Uterus (tissue), 4 donors: ENCODE measurements around the gene NCAM1. TPM values are rescaled to one million over a fixed set of nuclear protein-coding genes. Genes with fewer than 3 reads are reported as not detected.

ENCODE experiments used
- DNase-seq, 2 donors: peaks; one replicate each; pipeline ENCODE4 v3.0.0-alpha.2; 2019 to 2020
- H3K27ac ChIP-seq, 2 donors: fragments of 200-600 bp; sonication (generic); 1 replicate in 1 of 2; 2 replicates in 1 of 2; pipeline ENCODE4 v1.5.1; 2016 to 2018
- H3K27me3 ChIP-seq, 2 donors: fragments of 200-600 bp; sonication (generic); one replicate each; pipeline ENCODE4 v1.5.1; 2018 to 2019; ENCODE audit warnings: control low read depth in 1 of 2
- H3K36me3 ChIP-seq, 2 donors: fragments of 200-600 bp; sonication (generic); one replicate each; pipeline ENCODE4 v1.5.1; 2019; ENCODE audit warnings: control low read depth in 1 of 2
- H3K4me1 ChIP-seq, 2 donors: fragments of 200-600 bp; sonication (generic); one replicate each; pipeline ENCODE4 v1.5.1; 2018 to 2019; ENCODE audit warnings: control low read depth in 1 of 2
- H3K4me3 ChIP-seq, 2 donors: fragments of 200-600 bp; sonication (generic); 1 replicate in 1 of 2; 2 replicates in 1 of 2; pipeline ENCODE4 v1.5.1; 2018 to 2019; ENCODE audit warnings: mild to moderate bottlenecking in 1 of 2
- H3K9me3 ChIP-seq, 2 donors: fragments of 200-600 bp; sonication (generic); one replicate each; pipeline ENCODE4 v1.5.1; 2019; ENCODE audit warnings: control low read depth in 1 of 2
- POLR2A ChIP-seq, 2 donors: fragments of 450-650 bp; IDR thresholded peaks; one replicate each; pipeline ENCODE4 v1.6.1; 2016; ENCODE audit warnings: antibody characterized with exemption in 2 of 2, mild to moderate bottlenecking in 1 of 2, moderate library complexity in 1 of 2
- intact Hi-C: fragments of 100-400 bp; cut with DNase I; formaldehyde crosslinking; loops from one replicate; pipeline ENCODE4 v1.15.1; 2023; ENCODE audit warnings: low total_unique reads
- total RNA-seq, 4 donors: library from RNA; depleted of rRNA in 3 of 4; stranded (reverse); fragments of >200 nt in 3 of 4; gene quantifications; one replicate each; pipeline versions ENCODE4 v1.1.0 to v1.2.4, GENCODE V29; 2014 to 2023
- TF ChIP-seq, protein P1 (sequence below), 4 experiments: fragments of 200-600 bp in 2 of 4; fragments of 450-650 bp in 2 of 4; sonication (generic) in 2 of 4; IDR thresholded peaks; one replicate each; pipeline ENCODE4 v1.5.1; 2016 to 2019; ENCODE audit warnings: antibody characterized with exemption in 4 of 4, mild to moderate bottlenecking in 2 of 4, moderate library complexity in 1 of 4
- donor health status: DM: yes; HTN: yes; CAD: no.

Gene NCAM1
- total RNA-seq, 4 donors from 2014 or later = 54.4 to 210 (median 171) TPM

DNA sequence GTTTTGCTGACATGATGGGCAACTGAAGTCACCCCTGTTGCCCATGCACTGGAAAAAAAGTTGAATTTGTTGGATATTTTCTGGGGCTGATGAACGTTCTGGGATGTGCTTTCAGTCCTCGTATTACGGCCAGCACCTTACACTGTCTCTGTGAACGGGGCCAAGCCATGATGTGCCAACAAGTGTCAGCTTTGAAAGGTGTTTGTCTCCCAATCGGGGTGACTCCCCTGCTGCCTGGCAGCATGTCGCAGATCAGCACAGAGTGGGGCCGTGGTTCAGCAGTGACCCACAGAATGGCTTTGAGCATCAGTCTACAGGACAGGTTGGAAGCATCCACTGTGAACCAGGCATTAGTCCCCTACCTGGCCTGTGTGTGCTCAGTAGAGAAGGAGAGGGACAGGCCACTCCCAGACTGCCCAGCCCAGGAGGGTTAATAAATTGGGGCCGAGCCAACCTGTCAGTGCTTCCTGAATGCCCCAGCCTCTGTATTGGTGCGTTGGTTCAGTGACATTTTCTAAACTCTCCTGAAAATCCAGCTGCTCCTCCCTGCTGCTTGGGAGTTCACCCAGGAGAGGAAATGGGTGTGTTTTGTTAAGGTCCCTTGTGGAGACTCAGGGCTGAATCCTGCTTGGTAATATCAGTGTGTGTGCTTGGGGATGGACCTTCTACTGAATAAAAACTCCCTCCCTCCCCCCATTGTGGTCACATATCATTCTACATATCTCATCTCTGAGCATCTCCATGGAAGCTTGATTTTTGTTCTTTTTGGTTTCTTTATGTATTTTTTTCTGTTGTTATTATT, 302.4 kb downstream of the NCAM1 start:
- Histone ChIP-seq H3K4me1 (no peaks in the 10 kb centered on the region), H3K9me3 (no peaks in the 10 kb centered on the region), H3K4me3 (no peak overlapping the region), H3K27ac (no peak overlapping the region), H3K36me3 (no peaks in the 10 kb centered on the region), H3K27me3 (no peaks in the 10 kb centered on the region)
- TF ChIP-seq, protein P1, sequence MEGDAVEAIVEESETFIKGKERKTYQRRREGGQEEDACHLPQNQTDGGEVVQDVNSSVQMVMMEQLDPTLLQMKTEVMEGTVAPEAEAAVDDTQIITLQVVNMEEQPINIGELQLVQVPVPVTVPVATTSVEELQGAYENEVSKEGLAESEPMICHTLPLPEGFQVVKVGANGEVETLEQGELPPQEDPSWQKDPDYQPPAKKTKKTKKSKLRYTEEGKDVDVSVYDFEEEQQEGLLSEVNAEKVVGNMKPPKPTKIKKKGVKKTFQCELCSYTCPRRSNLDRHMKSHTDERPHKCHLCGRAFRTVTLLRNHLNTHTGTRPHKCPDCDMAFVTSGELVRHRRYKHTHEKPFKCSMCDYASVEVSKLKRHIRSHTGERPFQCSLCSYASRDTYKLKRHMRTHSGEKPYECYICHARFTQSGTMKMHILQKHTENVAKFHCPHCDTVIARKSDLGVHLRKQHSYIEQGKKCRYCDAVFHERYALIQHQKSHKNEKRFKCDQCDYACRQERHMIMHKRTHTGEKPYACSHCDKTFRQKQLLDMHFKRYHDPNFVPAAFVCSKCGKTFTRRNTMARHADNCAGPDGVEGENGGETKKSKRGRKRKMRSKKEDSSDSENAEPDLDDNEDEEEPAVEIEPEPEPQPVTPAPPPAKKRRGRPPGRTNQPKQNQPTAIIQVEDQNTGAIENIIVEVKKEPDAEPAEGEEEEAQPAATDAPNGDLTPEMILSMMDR (IDR thresholded peaks at IDR 0.05) = no peak
- no peak for TF ChIP-seq POLR2A (IDR thresholded peaks at IDR 0.05)
- no peak for DNase-seq
- intact Hi-C loops = no loop called here

DNA sequence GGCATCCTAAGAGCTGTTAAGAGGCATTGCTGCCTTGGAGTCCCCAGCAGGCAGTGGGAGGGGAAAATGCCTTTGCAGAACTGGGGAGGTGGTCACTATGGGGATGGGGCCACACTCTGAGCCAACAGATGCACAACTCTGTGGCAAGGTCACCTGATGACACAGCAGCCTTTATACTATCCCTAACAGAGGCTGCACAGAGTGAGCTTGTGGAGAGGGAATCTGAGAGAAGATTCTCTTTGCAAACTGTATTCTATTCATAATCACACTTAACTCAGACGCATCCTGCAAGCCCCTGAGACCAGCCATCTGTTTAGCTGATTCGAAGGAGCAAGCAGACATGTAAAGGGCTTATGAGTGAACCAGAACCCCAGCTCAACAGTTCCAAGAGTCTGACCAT, 304.1 kb downstream of the NCAM1 start:
- H3K4me1 ChIP-seq = no peaks in the 10 kb centered on the region
- intact Hi-C loops = no loop called here
- H3K4me3 ChIP-seq = no peak overlapping the region
- no peak for DNase-seq
- no peak overlapping the region for H3K27ac ChIP-seq
- H3K36me3 ChIP-seq = no peaks in the 10 kb centered on the region
- TF ChIP-seq, protein P1 (IDR thresholded peaks at IDR 0.05) = no peak
- no peak for TF ChIP-seq POLR2A (IDR thresholded peaks at IDR 0.05)
- no peaks in the 10 kb centered on the region for H3K27me3 ChIP-seq
- no peaks in the 10 kb centered on the region for H3K9me3 ChIP-seq

DNA sequence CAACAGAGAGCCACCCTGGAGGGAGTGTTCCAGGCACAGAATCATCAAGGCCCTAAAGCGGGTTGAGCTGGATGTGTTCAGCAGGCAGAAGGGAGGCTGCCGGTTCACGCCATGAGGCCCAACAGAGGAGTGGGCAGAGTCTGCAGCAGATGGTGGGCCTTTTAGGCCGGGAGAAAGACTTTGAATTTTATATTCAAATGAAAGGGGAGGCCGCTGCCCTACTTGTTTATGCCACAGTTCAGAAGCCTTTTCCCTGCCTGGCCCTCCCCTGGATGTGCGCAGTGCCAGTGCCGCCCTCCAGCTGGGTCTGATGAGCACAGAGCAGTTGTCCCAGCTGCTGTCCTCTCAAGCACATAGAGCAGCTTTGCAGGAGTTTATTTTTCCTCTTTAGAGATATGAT, 306.3 kb downstream of the NCAM1 start:
- no peak for DNase-seq
- intact Hi-C loops = no loop called here
- H3K36me3 ChIP-seq = no peaks in the 10 kb centered on the region
- H3K27ac ChIP-seq = no peak overlapping the region
- TF ChIP-seq, protein P1 (IDR thresholded peaks at IDR 0.05) = no peak
- TF ChIP-seq POLR2A (IDR thresholded peaks at IDR 0.05) = no peak
- no peak overlapping the region for H3K4me3 ChIP-seq
- H3K9me3 ChIP-seq = no peaks in the 10 kb centered on the region
- no peaks in the 10 kb centered on the region for H3K27me3 ChIP-seq
- H3K4me1 ChIP-seq = no peaks in the 10 kb centered on the region

DNA sequence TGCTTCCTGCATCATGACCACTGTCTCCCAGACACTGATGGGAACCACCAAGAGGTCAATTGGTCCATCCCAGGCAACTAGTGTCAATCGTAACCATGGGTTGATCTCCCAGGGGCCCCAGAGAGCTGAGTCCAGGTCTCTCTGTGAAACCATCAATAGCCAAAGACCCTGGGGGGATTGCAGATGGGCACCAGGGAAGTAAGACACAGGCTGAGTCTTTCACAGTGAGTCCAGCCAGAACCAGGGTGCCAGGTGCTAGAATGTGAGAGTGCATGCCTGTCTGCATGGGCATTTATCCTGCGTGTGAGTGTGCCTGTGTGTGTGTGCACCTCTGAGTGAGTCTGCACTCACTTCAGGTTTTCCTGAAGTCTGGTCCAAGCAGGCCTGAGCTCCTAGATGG, 307.9 kb downstream of the NCAM1 start:
- H3K4me3 ChIP-seq = no peak overlapping the region
- H3K27ac ChIP-seq = no peak overlapping the region
- no peaks in the 10 kb centered on the region for H3K36me3 ChIP-seq
- intact Hi-C loops = no loop called here
- no peaks in the 10 kb centered on the region for H3K9me3 ChIP-seq
- no peak for DNase-seq
- no peaks in the 10 kb centered on the region for H3K27me3 ChIP-seq
- TF ChIP-seq, protein P1 (IDR thresholded peaks at IDR 0.05) = no peak
- TF ChIP-seq POLR2A (IDR thresholded peaks at IDR 0.05) = no peak
- no peaks in the 10 kb centered on the region for H3K4me1 ChIP-seq

DNA sequence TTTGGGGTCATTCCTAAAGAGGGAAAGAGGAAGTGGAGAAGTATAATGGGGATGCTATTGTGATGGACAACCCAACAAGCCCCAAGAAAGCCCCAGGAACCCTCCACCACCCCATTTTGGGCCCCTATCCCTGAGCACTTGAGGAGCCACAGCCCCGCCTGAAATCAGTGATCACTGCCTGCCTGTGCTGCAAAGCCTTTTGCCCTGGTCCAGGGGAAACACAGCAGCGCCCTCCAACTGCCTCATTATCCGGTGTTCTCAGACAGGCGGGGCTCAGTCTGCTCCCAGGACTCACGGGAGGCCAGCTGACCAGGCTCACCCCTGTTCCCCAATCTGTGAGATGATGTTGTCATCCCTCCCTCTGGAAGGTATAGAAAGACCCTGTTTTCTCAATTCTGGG, 308.4 kb downstream of the NCAM1 start:
- no peaks in the 10 kb centered on the region for H3K27me3 ChIP-seq
- no peaks in the 10 kb centered on the region for H3K36me3 ChIP-seq
- intact Hi-C loops = no loop called here

More for the DNA sequence above, 308.4 kb downstream of the NCAM1 start:
- Histone ChIP-seq H3K4me1 (no peaks in the 10 kb centered on the region), H3K27ac (no peak overlapping the region), H3K9me3 (no peaks in the 10 kb centered on the region), H3K4me3 (no peak overlapping the region)
- TF ChIP-seq, protein P1 (IDR thresholded peaks at IDR 0.05) = no peak
- no peak for TF ChIP-seq POLR2A (IDR thresholded peaks at IDR 0.05)
- no peak for DNase-seq
